ENCODE data around the gene THEM4.
"Not testable (repeated sequence)": the region's sequence is repeated elsewhere in the genome, so short reads cannot be mapped to it uniquely, and the experiment has no call there.

Gene THEM4

DNA sequence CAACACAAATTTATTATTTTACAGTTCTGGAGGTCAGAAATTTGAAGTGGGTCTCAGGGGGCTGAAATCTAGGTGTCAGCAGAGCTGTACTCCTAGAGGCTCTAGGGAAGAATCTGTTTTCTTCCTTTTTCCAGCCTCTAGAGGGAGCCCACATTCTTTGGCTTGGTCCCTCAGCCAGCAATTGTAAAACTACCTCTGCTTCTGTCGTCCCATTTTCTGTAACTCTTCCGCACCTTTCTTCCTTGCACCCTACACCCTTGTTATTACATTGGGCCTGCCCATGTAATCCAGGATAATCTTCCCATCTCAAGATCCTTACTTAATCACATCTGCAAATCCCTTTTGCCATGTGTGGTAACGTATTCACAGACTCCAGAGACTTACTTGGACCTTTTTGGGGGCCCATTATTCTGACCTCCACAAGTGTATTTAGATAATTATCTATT lies 24.8 kb upstream of the THEM4 start:
- peak; percentile 29 for DNase-seq

GRCh38 chr1:151924691-151925587 lies 15.6 kb upstream of the THEM4 start:
- DNase-seq: no peak

GRCh38 chr1:151923422-151923821 lies 14.1 kb upstream of the THEM4 start:
- no peak for DNase-seq

DNA sequence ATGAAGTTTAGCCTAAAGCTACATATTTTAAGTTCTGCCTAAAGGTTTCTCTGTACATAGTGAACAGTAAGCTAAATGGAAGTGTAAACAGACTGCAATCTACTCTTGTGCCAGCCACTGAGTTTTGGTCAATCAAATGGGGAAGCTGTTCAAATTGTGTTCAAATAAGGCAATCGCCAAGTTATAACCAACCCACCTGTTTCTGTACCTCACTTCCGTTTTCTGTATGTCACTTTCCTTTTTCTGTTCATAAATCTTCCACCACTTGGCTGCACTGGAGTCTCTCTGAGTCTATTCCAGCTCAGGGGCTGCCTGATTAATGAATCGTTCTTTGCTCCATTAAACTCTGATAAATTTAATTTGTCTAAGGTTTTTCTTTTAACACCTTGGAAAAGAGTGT lies 10.8 kb upstream of the THEM4 start:
- DNase-seq: no peak

- no peak for DNase-seq
Observed at GRCh38 chr1:151918819-151919610, 9.7 kb upstream of the THEM4 start.

DNA sequence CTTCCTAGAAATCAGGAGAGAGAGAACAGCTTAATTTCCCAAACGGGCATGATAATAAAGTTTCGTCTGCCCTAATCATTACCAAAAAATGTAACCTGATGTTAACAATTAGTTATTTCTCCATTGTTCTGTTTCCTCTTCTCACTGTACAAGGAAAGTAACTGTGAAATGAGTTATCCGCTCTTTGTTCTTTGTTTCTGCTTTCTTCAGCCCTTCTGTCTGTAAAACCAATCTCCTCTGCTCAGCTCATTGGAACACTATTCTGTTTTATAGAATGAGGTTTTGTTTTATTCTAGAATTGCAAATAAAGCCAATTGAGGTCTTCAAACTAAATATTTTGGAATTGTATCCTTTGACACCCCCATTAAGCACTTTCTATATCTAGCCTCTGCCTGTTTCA lies 8.8 kb upstream of the THEM4 start:
- no peak for DNase-seq

DNA sequence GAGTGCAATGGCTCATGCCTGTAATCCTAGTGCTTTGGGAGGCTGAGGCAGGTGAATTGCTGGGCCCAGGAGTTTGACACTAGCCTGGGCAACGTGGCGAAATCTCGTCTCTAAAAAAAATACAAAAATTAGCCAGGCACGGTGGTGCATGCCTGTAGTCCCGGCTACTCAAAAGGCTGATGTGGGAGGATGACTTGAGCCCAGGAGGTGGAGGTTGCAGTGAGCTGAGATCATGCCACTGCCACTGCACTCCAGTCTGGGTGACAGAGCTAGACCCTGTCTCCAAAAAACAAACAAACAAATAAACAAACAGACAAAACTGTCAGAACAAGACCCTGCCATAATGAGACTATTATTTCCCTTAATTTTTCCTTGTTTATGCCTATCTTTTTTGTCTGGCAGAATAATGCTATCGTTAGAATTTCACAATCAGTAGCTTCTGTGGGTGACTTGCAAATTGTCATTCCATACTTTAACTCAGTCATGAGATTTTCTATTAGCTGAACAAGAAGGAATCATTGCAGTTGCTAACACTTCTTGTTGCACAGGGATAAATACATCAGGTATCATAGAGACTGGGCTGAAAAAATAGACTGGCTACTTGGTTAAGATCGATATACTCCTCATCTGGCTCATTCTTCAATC lies 7.5 kb upstream of the THEM4 start:
- DNase-seq: no peak

DNA sequence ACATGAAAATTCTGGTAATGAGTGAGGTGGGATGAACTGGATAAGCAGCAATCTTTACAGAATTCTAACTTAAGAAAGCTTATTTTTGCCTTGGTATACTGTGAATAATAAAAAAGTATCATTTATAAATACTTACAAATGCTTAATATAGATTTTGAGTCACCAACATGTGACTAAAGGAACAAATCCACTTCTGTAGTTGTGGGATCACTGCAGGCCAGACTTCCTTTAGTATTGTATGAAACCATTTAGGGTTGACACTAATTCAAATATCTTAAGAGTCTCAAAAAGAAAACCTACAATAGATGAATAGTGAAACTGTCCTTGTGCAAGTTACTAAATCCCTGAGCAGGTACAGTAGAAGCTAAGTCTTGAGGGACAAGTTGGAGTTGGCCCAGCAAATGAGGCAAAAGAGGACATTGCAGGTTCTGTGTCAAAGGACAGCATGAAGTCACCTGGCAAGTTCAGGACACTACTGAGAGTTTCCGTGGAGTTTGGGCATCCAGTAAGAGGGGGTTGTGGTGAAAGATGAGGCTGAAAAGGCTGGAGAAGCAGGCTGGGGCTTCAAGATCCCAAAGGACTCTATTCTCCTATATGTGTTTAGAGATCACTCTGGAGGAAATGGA lies 5.9 kb upstream of the THEM4 start:
- DNase-seq: no peak

GRCh38 chr1:151914076-151914475 lies 4.8 kb upstream of the THEM4 start:
- DNase-seq: no peak

GRCh38 chr1:151912973-151913372 lies 3.7 kb upstream of the THEM4 start:
- no peak for DNase-seq

GRCh38 chr1:151908228-151908691 lies 1.1 kb downstream of the THEM4 start:
- no peak for DNase-seq

GRCh38 chr1:151907363-151908139 lies 1.8 kb downstream of the THEM4 start:
- DNase-seq: no peak

- DNase-seq: not testable (repeated sequence)
Observed at GRCh38 chr1:151906324-151906645, 3.0 kb downstream of the THEM4 start.

DNA sequence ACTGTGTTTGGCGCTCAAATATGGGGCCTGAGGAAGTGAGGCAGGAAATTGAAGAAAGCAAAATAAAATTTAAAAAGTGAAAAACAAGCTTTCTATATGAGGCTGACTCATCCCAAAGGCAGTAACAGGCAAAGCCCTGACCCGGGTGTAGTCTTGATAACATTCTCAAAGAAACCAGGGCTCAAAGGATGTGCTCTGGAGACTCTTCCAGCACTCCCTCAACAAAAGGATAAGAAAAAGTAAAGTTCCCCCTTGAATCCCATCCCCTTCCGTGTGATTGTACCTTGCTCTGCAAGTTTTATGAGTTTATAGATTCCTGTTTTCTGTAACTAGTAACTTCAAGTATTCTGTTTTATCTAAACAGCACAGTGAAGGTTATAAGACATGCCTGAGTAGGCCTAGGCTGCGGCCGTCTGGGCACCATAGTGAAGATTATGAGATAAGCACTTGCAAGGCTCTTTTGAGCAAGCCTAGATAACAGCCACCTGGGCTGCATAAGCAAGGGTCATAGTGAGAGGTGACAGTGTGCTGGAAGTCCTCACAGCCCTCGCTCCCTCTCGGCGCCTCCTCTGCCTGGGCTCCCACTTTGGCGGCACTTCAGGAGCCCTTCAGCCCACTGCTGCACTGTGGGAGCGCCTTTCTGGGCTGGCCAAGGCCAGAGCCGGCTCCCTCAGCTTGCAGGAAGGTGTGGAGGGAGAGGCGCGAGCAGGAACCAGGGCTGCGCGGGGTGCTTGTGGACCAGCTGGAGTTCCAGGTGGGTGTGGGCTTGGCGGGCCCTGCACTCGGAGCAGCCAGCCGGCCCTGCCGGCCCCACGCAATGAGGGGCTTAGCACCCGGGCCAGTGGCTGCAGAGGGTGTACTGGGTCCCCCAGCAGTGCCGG lies 3.6 kb downstream of the THEM4 start:
- not testable (repeated sequence) for DNase-seq

DNA sequence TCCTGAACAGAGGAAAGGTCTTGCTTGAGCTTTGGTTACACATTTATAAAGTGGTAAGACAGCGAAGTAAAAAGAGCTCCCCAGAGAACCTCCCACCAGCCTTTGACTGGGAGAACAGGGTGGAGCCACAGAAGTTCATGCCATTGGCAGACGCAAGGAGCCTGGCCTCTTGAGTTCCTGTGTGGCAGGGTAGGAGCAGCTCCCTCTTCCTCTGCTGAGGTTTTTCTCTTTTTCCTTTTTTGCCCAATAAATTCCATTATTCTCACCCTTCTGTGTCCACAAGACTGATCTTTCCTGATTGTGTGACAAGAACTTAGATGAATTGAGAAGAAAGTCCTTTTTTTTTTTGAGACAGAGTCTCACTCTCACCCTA lies 4.3 kb downstream of the THEM4 start:
- DNase-seq: peak; percentile 54

- no peak for DNase-seq
Observed at GRCh38 chr1:151902858-151903257, 6.5 kb downstream of the THEM4 start.

DNA sequence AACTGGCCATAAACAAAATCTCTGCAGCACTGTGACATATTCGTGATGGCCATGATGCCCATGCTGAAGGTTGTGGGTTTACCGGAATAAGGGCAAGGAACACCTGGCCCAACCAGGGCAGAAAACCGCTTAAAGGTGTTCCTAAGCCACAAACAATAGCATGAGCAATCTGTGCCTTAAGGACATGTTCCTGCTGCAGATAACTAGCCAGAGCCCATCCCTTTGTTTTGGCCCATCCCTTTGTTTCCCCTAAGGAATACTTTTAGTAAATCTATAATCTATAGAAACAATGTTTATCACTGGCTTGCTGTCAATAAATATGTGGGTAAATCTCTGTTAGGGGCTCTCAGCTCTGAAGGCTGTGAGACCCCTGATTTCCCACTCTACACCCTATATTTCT lies 8.5 kb downstream of the THEM4 start:
- DNase-seq: not testable (repeated sequence)

DNA sequence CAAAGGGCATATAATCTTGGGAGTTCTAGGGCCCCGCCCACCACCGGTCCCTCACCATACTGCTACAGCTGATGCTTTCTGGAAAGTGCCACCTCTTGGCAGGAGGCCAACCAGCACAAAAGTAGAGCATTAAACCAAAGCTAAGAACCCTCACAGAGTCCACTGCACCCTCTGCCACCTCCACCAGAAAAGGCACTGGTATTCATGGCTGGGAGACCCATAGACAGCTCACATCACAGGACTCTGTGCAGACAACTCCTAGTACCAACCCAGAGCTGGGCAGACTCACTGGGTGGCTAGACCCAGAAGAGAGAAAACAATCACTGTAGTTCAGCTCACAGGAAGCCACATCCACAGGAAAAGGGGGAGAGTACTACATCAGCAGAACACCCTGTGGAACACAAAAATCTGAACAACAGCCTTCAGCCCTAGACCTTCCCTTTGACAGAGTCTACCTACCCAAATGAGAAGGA lies 10.8 kb downstream of the THEM4 start:
- DNase-seq: peak; percentile 46

DNA sequence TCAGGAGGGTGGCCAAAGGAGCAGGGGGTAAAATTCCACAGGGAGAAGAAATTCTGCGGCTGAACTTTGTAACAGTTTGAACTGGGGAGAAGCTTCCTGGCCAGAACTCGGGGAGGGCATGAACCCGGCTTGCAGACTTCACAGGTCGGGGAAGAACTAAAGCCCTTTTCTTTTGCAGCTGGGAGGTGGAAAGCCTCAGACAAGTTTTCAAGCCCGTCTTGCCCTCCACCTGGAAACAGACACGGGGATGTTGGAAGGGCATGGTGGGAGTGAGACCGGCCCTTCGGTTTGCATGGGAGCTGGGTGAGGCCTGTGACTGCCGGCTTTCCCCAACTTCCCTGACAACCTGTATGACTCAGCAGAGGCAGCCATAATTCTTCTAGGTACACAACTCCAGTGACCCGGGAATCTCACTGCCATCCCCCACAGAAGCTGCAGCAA lies 11.3 kb downstream of the THEM4 start:
- DNase-seq: no peak

- no peak for DNase-seq
Observed at GRCh38 chr1:151893176-151893924, 16.0 kb downstream of the THEM4 start.
